Ecto neural progenitor cell (in vitro differentiated cells): Measurements from ENCODE around the gene HES6.

Experiments used
- DNase-seq: peaks from one replicate; pipeline ENCODE4 v3.0.0-alpha.2; 2018; ENCODE audit warnings: low spot score

HES6 gene

DNA sequence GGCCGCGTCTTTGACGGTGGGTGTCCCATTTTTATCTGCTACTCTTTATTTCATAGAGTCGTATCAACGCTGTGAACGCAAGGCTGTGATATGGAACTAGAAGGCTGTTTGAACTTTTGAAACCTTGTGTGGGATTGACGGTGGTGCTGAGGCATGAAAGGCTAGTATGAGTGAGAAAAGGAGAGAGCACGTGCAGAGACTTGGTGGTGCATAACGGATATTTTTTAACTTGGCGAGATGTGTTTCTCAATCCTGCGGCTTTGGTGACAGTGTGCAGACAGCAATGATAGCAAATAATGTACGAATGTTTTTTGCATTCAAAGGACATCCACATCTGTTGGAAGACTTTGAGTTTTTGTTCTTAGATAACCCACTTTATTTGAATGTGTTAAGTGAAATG lies 6.2 kb downstream of the HES6 start:
- DNase-seq = no peak

DNA sequence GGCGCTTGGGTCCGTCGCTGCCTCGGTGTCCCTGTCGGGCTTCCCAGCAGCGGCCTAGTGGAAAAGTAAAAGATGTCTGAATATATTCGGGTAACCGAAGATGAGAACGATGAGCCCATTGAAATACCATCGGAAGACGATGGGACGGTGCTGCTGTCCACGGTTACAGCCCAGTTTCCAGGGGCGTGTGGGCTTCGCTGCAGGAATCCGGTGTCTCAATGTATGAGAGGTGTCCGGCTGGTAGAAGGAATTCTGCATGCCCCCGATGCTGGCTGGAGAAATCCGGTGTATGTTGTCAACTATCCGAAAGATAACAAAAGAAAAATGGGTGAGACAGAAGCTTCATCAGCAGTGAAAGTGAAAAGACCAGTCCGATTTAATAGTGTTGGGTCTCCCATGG lies 8.0 kb downstream of the HES6 start:
- DNase-seq = peak; percentile 36

- peak; percentile 82 for DNase-seq
Measured at GRCh38 chr2:238231251-238231793, 8.5 kb downstream of the HES6 start.

- no peak for DNase-seq
Measured at GRCh38 chr2:238230699-238231098, 9.1 kb downstream of the HES6 start.

GRCh38 chr2:238228700-238229099 lies 11.1 kb downstream of the HES6 start:
- DNase-seq = no peak

DNA sequence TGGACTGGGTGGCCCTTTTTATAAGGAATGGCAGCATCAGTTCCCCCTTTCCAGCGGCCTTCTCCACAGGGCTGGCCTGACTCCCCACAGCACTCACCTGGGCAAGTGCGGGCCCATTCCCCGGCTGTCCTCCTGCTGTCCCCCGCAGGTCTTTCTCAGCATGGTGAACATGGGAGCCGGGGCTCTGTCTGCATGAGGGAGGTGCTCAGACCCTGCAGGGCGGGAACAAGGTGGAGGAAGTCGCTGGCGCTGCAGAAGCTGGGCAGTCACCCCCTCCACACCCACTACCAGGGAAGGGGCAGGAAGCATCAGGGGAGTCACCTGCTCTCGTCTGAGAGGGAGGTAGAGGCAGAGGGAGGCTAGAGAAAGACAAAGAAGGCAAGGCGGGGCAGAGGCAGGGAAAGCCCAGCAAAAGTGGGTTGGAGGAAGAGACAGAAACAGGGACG lies 12.2 kb downstream of the HES6 start:
- no peak for DNase-seq

- no peak for DNase-seq
Measured at GRCh38 chr2:238226698-238227586, 12.9 kb downstream of the HES6 start.

- DNase-seq = no peak
Measured at GRCh38 chr2:238225911-238226697, 13.7 kb downstream of the HES6 start.

DNA sequence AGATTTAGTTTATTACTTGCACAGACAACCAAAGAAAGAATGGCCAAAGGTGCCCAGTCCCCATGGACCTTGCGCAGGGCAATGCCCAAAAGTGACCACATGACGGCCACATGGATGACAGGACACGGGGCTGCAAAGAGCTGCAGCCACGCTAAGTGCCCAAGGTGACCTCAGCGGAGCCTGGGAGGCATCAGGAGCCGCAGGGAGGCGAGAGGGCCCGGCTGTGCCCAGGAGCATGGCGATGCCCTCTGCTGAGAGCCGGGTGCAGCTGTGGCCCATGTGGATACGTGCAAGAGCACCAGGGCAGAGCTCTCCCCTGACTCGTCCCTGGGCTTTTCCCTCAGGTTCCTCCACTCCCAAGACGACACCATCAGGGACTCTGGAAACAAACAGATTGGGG lies 14.7 kb downstream of the HES6 start:
- DNase-seq = no peak

DNA sequence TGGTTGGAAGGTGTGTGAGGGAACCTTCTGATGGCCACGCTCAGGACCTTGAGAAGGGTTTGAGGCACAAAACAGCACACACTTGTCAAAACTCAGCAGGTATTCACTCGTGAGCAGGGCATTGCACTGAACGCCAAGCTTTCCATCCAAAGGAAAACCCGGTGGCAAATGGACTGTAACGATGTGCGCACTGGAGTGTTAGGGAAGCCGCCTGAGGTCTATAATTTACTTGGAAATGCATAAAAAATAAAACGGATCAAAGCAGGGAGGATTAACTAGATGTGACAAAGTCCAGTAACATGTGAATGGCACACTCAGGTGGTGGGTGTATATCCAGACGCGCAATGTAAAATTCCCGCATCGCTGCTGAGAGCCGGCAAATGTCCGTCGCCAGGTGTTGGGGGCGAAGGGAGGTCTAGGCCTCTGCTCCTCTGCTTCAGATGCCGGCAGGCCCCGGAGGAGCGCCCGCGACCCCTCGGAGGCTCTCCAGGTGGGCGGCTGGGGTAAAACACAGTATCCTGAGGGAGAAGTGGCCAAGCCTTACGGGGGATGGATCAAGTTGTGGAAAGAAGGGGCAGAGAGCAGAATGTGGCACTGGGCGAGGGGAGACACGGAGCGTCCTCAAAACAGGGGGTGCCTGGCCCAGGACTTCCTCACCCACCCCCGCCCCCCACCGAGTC lies 15.3 kb downstream of the HES6 start:
- DNase-seq = no peak

DNA sequence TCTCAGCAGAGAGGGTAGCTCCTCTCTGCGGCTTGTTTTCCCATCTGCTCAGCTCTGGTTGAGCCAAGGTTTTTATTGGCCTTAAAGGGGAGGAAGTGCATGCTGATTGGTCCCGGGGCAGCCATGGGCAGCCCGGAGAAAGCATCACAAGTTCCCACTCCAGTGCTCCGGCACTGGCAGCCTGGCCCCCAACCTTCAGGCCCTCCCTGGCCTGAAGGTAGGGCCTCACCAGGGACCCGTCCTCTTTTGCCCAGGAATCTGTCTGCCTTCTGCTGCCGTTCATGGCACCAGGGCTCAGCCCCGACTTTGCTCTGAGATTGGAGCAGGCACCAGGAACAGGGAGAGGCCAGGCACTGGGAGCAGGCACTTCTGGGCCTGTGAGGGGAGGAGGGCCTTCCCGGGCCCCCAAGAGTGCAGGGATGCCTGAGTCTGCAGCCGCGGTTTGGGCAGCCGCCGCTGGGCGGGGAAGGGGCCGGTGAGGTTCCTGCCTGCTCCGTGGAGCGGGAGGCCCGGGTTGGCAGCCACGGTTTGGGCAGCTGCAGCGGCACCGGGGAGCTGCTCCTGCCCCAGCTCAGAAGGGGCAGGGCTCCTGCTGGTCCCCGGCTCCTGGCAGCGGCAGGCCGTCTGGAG lies 18.8 kb downstream of the HES6 start:
- no peak for DNase-seq

DNA sequence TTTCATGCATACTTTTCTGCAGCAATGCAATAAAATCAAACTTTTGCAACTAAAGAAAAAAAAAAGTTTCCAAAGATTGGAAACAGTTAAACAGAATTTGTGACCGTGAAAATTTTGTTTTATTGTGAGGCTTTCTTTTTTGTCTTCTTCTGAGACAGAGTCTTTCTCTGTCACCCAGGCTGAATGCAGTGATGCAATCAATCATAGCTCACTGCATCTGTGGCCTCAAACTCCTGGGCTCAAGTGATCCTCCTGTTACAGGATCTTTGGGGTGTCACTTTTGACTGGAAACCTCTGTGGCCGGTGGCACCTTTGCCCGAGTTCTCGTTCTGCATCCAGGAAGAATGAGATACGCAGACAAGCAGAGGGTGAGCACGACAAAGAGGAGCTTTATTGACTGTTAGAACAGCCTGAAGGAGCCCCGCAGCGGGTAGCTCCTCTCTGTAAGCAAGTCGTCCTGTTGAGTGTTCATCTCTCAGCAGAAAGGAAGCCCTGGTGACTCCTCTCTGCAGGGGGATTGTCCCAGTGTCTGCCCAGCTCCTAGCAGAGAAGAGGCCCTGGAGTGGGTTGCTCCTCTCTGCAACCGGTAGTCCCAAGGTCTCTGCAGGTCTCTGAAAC lies 19.5 kb downstream of the HES6 start:
- DNase-seq = no peak

DNA sequence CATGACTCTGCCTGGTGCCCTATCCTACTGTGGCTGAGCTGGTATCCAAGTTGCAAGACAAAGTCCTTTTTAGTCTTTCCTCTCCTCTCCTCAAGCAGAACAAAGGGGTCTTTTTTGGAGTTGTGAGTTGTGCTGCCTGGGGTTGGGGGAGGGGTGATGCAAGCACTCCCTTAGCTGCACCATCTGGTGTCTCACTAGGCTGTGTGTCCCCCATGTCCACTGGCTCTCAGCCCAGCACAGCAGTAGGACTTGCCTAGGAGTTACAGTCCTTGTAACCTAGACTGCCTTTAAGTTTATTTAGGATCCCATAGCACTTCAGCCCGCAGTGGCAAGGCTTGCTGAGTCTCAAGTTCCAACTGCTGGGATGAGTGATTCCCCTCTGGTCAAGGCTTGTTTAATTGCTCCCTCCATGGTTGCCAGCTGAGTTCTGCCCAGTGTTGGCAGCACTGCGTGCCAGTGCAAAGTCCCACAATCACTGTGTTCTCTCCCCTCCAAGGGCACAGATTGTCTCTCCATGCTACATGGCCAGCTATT lies 23.1 kb downstream of the HES6 start:
- DNase-seq = no peak

GRCh38 chr2:238207006-238207405 lies 32.8 kb downstream of the HES6 start:
- no peak for DNase-seq

DNA sequence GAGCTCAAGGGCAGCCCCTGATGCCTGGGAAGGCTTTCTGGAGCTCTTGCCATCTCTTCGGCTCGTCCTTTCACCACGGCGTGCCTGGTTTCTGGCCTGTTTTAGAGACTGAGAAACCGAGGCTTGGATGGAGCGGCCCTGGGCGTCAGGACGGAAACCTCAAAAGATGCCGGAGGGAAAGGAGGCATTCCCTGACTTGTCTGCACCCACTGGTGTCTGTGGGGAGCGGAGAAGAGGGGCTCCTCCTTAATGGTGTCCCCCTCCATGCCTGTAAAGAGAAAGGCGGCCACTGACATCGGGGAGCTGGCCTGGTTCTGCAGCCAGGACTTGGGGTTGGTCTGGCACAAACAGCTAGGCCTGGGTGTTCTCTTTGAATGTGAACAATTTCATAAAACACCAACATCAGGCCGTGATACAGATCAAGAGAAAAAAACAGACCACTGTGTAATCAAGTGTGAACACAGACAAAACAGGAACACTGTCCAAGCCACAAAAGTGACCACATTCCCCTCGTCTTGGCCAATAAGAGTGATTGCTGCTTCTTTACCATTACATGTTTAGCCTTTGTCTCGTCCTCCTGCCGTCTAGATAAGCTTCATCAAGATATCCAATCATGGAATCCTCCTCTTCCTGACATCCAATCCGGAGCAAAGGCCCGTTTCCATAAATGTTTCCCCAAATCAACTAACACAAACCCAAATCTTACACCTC lies 35.7 kb downstream of the HES6 start:
- DNase-seq = no peak

DNA sequence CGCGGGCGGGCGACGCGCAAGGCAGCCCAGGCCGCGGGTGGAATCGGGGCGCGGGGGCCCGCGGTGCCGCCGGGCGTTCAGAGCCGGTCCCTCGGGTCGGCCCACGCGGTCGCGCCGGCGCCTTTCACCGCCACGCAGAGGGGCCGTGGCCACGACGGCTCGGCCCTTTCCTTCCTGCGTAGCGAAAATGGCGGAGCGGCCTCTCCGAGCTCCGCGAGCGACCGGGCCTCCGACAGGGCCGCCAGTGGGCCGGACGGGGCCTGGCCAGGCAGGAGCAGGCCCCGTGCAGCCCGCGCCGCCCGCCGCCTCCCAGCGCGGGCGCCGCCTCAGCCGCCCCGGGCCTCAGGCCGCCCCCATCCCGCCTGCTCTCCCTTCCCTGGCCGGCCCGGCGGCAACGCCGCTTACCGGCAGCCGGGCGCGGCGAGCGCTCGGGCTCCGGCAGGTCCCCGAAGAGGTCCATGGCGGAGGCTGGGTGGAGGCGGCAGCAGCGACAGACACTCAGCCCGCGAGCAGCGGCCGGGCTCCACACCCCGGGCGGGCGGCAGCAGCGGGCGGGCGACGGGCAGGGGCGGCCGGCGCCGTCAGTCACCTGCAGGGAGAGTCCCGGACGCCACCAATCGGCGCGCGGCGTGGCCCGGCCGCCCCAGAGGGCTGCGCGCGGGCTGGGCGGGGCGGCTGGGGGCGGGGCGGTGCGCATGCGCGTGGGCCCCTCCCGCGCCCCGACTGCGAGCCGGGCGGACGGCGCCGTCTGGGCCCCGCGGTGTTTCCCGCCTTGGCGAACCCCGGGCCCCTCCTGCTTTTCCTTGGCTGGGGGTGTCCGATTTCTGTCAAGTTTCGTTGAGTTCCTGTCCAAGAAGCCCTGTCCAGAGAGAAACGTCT lies 36.5 kb downstream of the HES6 start, which contains the start of gene ILKAP:
Gene ILKAP (minus strand): TSS at position 602 of the 879 bp plus-strand sequence. CDS start 142 bp downstream, at position 460.
- peak; percentile 91 for DNase-seq

- no peak for DNase-seq
Measured at GRCh38 chr2:238202326-238203093, 37.3 kb downstream of the HES6 start.

DNA sequence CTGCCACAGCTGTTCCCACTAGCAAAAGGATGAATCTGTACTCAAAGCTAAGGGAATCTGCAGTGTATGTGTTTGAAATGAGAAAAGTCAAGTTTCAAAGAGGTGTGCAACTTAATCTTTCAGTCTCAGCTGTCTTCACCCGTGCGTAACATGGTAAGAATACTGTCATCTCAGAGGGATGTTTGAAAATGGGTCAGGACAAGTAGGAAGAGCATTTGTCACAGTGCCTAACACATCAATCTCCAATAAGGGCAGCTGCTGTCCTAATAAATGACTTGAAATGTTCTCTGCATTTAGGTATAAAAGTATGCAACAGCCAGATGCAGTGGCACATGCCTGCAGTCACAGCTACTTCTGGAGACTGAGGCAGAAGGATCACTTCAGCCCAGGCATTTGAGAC lies 49.4 kb downstream of the HES6 start:
- DNase-seq = no peak
